AG20443 (cell line): Measurements from ENCODE around the gene NKX3-2.
"Not testable (repeated sequence)": the region's sequence is repeated elsewhere in the genome, so short reads cannot be mapped to it uniquely, and the experiment has no call there.

Source experiments
- DNase-seq: peaks from one replicate; pipeline ENCODE4 v3.0.0; 2012; ENCODE audit warnings: low spot score, mixed read lengths

NKX3-2 gene

GRCh38 chr4:13543839-13544605 lies at the start of gene NKX3-2:
NKX3-2 (minus strand) TSS chr4:13544508; CDS start chr4:13544414, 94 bp downstream.
- DNase-seq = peak; percentile 60

GRCh38 chr4:13592220-13592619 lies 47.9 kb upstream of the NKX3-2 start:
- no peak for DNase-seq

GRCh38 chr4:13590766-13591165 lies 46.5 kb upstream of the NKX3-2 start:
- DNase-seq = no peak

GRCh38 chr4:13588954-13589353 lies 44.6 kb upstream of the NKX3-2 start:
- DNase-seq = no peak

- DNase-seq = no peak
Observed at GRCh38 chr4:13584481-13584880, 40.2 kb upstream of the NKX3-2 start.

GRCh38 chr4:13580036-13580435 lies 35.7 kb upstream of the NKX3-2 start:
- DNase-seq = no peak

- DNase-seq = no peak
Observed at GRCh38 chr4:13577660-13578059, 33.4 kb upstream of the NKX3-2 start.

GRCh38 chr4:13570916-13571315 lies 26.6 kb upstream of the NKX3-2 start:
- no peak for DNase-seq

- no peak for DNase-seq
Observed at GRCh38 chr4:13567125-13567524, 22.8 kb upstream of the NKX3-2 start.

GRCh38 chr4:13562876-13563275 lies 18.6 kb upstream of the NKX3-2 start:
- no peak for DNase-seq

GRCh38 chr4:13561673-13562072 lies 17.4 kb upstream of the NKX3-2 start:
- no peak for DNase-seq

- DNase-seq = not testable (repeated sequence)
Observed at GRCh38 chr4:13560111-13560510, 15.8 kb upstream of the NKX3-2 start.

- peak; percentile 63 for DNase-seq
Observed at GRCh38 chr4:13559413-13559812, 15.1 kb upstream of the NKX3-2 start.

GRCh38 chr4:13558881-13559280 lies 14.6 kb upstream of the NKX3-2 start:
- no peak for DNase-seq

- DNase-seq = no peak
Observed at GRCh38 chr4:13555325-13555724, 11.0 kb upstream of the NKX3-2 start.

- no peak for DNase-seq
Observed at GRCh38 chr4:13553081-13553480, 8.8 kb upstream of the NKX3-2 start.

GRCh38 chr4:13548984-13549546 lies 4.8 kb upstream of the NKX3-2 start:
- peak; percentile 88 for DNase-seq

GRCh38 chr4:13548059-13548983 lies 4.0 kb upstream of the NKX3-2 start:
- no peak for DNase-seq

- no peak for DNase-seq
Observed at GRCh38 chr4:13547485-13548041, 3.3 kb upstream of the NKX3-2 start.

- DNase-seq = no peak
Observed at GRCh38 chr4:13546941-13547484, 2.7 kb upstream of the NKX3-2 start.

- no peak for DNase-seq
Observed at GRCh38 chr4:13546142-13546940, 2.0 kb upstream of the NKX3-2 start.
